PC-3 (cell line): ENCODE data around the gene PVRIG. TPM values are rescaled to one million over a fixed set of nuclear protein-coding genes. Genes with fewer than 3 reads are reported as not detected.
A peak's percentile ranks its signal among the peaks of the same experiment; 100 is the strongest.

Source experiments
- ATAC-seq: fragments of 200-7000 bp; cut with Tn5 transposase; 2 replicates; pipeline ENCODE4 v1.9.1; 2020; ENCODE audit warnings: mild to moderate bottlenecking, moderate library complexity
- BruUV-seq: library from RNA; stranded (reverse); fragments of 400-500 nt; replicated peaks from 2 replicates; lab custom pipeline; 2021; lab: Mats Ljungman, UMichigan
- CTCF ChIA-PET: fragments of 300-600 bp; sonication (Branson Sonifier 250); formaldehyde crosslinking; loops from one replicate; lab custom pipeline; 2022; ENCODE audit warnings: antibody characterized with exemption; lab: Charles Lee
- POLR2A ChIA-PET: fragments of 300-600 bp; sonication (Branson Sonifier 250); formaldehyde crosslinking; loops from one replicate; lab custom pipeline; 2022; ENCODE audit warnings: antibody characterized with exemption; ENCODE audit not compliant: unreplicated experiment; lab: Charles Lee
- DNase-seq: peaks from one replicate; pipeline ENCODE4 v3.0.0-alpha.2; 2015
- H2AFZ ChIP-seq: fragments of 300-600 bp; sonication (generic); 2 replicates; pipeline ENCODE4 v1.6.0; 2016; ENCODE audit warnings: antibody characterized with exemption, low read length
- H3F3A ChIP-seq: fragments of 300-600 bp; sonication (generic); one replicate; pipeline ENCODE4 v1.6.0; 2017; ENCODE audit warnings: antibody characterized with exemption, low read length, control low read depth, mild to moderate bottlenecking; ENCODE audit not compliant: unreplicated experiment
- H3K27ac ChIP-seq: fragments of 300-600 bp; sonication (generic); 2 replicates; pipeline ENCODE4 v1.5.1; 2016; ENCODE audit warnings: mild to moderate bottlenecking, low read length
- H3K27me3 ChIP-seq: fragments of 300-600 bp; sonication (generic); 2 replicates; pipeline ENCODE4 v1.6.1; 2016; ENCODE audit warnings: low read length, mixed read lengths
- H3K36me3 ChIP-seq: fragments of 300-600 bp; sonication (generic); 2 replicates; pipeline ENCODE4 v1.6.1; 2016; ENCODE audit warnings: low read depth, mixed run types, low read length, mixed read lengths
- H3K4me1 ChIP-seq: fragments of 300-600 bp; sonication (generic); 2 replicates; pipeline ENCODE4 v1.5.1; 2016; ENCODE audit warnings: low read length; ENCODE audit not compliant: insufficient read depth
- H3K4me2 ChIP-seq: fragments of 300-600 bp; sonication (generic); 2 replicates; pipeline ENCODE4 v1.6.0; 2016; ENCODE audit warnings: low read length
- H3K4me3 ChIP-seq: fragments of 300-600 bp; sonication (generic); 2 replicates; pipeline ENCODE4 v1.5.1; 2016; ENCODE audit warnings: mild to moderate bottlenecking, low read length, mixed read lengths
- H3K79me2 ChIP-seq: fragments of 300-600 bp; sonication (generic); 2 replicates; pipeline ENCODE4 v1.6.1; 2017; ENCODE audit warnings: low read length, mixed read lengths
- H3K9ac ChIP-seq: fragments of 300-600 bp; sonication (generic); 2 replicates; pipeline ENCODE4 v1.6.0; 2016; ENCODE audit warnings: mild to moderate bottlenecking, low read length
- H3K9me2 ChIP-seq: fragments of 300-600 bp; sonication (generic); replicated peaks from 2 replicates; pipeline ENCODE4 v1.6.1; 2016; ENCODE audit warnings: mixed run types, low read length, mixed read lengths
- H3K9me3 ChIP-seq: fragments of 300-600 bp; sonication (generic); 2 replicates; pipeline ENCODE4 v1.6.1; 2016; ENCODE audit warnings: low read length, mixed read lengths
- H4K20me1 ChIP-seq: fragments of 300-600 bp; sonication (generic); 2 replicates; pipeline ENCODE4 v1.6.1; 2016; ENCODE audit warnings: low read length, mixed read lengths
- CTCF ChIP-seq: fragments of 300-600 bp; sonication (generic); conservative IDR thresholded peaks from 2 replicates; pipeline ENCODE4 v1.5.1; 2017; ENCODE audit warnings: antibody characterized with exemption, low read depth, mild to moderate bottlenecking, low read length
- EZH2 ChIP-seq: fragments of 300-600 bp; sonication (generic); IDR thresholded peaks from one replicate; pipeline ENCODE4 v1.6.1; 2017; ENCODE audit warnings: antibody characterized with exemption, mild to moderate bottlenecking, low read length; ENCODE audit not compliant: unreplicated experiment
- EZH2phosphoT487 ChIP-seq: fragments of 300-600 bp; sonication (generic); IDR thresholded peaks from 2 replicates; pipeline ENCODE4 v1.6.1; 2018; ENCODE audit warnings: mild to moderate bottlenecking, antibody characterized with exemption, low read length, borderline replicate concordance
- intact Hi-C: fragments of 100-400 bp; cut with micrococcal nuclease; formaldehyde crosslinking; loops from 2 replicates; pipeline ENCODE4 v1.9.0; 2023
- total RNA-seq: library from RNA; depleted of rRNA; stranded (reverse); fragments of >200 nt; gene quantifications from 2 replicates; pipeline ENCODE4 v1.2.3, GENCODE V29; 2014

PVRIG gene
- total RNA-seq, 1 experiment from 2014 or later, result not detected

GRCh38 chr7:100171840-100172239 lies 47.9 kb upstream of the PVRIG start:
- BruUV-seq, result no TSS peak
- no peaks in the 10 kb centered on the region for H3F3A ChIP-seq
- H3K36me3 ChIP-seq, result no peaks in the 10 kb centered on the region
- H3K79me2 ChIP-seq, result no peaks in the 10 kb centered on the region
- H3K9ac ChIP-seq, result no peak overlapping the region
- H3K9me3 ChIP-seq, result no peaks in the 10 kb centered on the region
- H3K27me3 ChIP-seq, result no peaks in the 10 kb centered on the region
- peaks cover 14% of the 10 kb centered on the region; the same call in 1 of the 2 replicates for H3K4me1 ChIP-seq
- intact Hi-C loops, result no loop called here
- H2AFZ ChIP-seq, result 0 out of 2 replicates have a peak overlapping the region, but pooled peaks have one; percentile 64
- POLR2A ChIA-PET, result no interaction called here
- no peak overlapping the region for H3K27ac ChIP-seq
- H3K4me2 ChIP-seq, result peak overlapping the region; percentile 83; the same call in 1 of the 2 replicates
- DNase-seq, result no peak
- TF ChIP-seq EZH2phosphoT487 (no peak), CTCF (no peak), EZH2 (no peak)
- H3K4me3 ChIP-seq, result peak overlapping the region; percentile 61; the same call in 1 of the 2 replicates
- H3K9me2 ChIP-seq, result no peaks in the 10 kb centered on the region
- CTCF ChIA-PET, result no interaction called here
- no peaks in the 10 kb centered on the region for H4K20me1 ChIP-seq
- ATAC-seq, result no peak

GRCh38 chr7:100173806-100174495 lies 45.8 kb upstream of the PVRIG start:
- H3K79me2 ChIP-seq, result no peaks in the 10 kb centered on the region
- CTCF ChIA-PET, result no interaction called here
- H3K4me1 ChIP-seq, result peaks cover 9% of the 10 kb centered on the region; the same call in 1 of the 2 replicates
- H3K9me2 ChIP-seq, result no peaks in the 10 kb centered on the region
- H3K36me3 ChIP-seq, result no peaks in the 10 kb centered on the region
- POLR2A ChIA-PET, result no interaction called here
- no peaks in the 10 kb centered on the region for H3F3A ChIP-seq
- intact Hi-C loops, result no loop called here
- DNase-seq, result no peak
- BruUV-seq, result no TSS peak
- no peaks in the 10 kb centered on the region for H3K9me3 ChIP-seq
- no peak for ATAC-seq
- H2AFZ ChIP-seq, result no peak overlapping the region
- TF ChIP-seq EZH2, result no peak
- no peak for TF ChIP-seq CTCF
- no peak for TF ChIP-seq EZH2phosphoT487
- H4K20me1 ChIP-seq, result no peaks in the 10 kb centered on the region
- H3K27ac ChIP-seq, result no peak overlapping the region
- H3K4me2 ChIP-seq, result no peak overlapping the region
- H3K27me3 ChIP-seq, result no peaks in the 10 kb centered on the region
- no peak overlapping the region for H3K4me3 ChIP-seq
- H3K9ac ChIP-seq, result no peak overlapping the region

DNA sequence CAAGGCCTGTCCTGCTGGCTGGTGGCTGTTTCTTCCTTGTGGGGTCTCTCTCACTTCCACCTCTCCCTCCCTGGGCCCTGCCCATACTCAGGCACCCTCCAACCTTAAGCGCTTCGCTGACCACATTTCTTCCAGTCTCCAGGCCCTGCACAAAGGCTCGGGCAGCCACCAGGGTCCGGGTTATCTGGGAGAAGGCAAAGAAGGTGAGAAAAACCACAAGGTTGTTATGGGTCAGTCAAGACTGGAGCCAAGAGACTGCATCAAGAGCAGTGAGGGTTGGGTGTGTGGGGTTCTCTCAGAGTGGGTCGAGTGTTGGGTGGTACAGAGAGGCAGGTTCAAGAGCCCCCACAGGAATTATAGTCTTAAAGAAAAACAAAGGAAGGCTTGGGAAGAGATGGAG lies 45.2 kb upstream of the PVRIG start:
- Histone ChIP-seq H3K4me1 (peaks cover 9% of the 10 kb centered on the region; the same call in 1 of the 2 replicates), H3K27ac (no peak overlapping the region), H3F3A (no peaks in the 10 kb centered on the region), H3K36me3 (no peaks in the 10 kb centered on the region), H3K79me2 (no peaks in the 10 kb centered on the region), H3K27me3 (no peaks in the 10 kb centered on the region), H3K9ac (no peak overlapping the region), H3K4me2 (no peak overlapping the region), H3K9me2 (no peaks in the 10 kb centered on the region), H2AFZ (no peak overlapping the region), H3K4me3 (no peak overlapping the region), H4K20me1 (no peaks in the 10 kb centered on the region), H3K9me3 (no peaks in the 10 kb centered on the region)
- no peak for DNase-seq
- ChIA-PET POLR2A (no interaction called here), CTCF (no interaction called here)
- intact Hi-C loops, result no loop called here
- no TSS peak for BruUV-seq
- no peak for ATAC-seq
- no peak for TF ChIP-seq CTCF
